B cell (primary cell): ENCODE results near the gene IL25. TPM values are rescaled to one million over a fixed set of nuclear protein-coding genes. Genes with fewer than 3 reads are reported as not detected.

Source experiments
- ATAC-seq: fragments of 200-7000 bp; cut with Tn5 transposase; one replicate; pipeline ENCODE4 v1.10.0; 2021; ENCODE audit warnings: low read depth, mild to moderate bottlenecking, moderate number of reproducible peaks, moderate library complexity
- CTCF ChIA-PET: fragments of 350-600 bp; sonication (Branson Sonifier 250); formaldehyde crosslinking; loops from one replicate; lab custom pipeline; 2021; ENCODE audit warnings: antibody characterized with exemption, inconsistent platforms; lab: Charles Lee
- POLR2A ChIA-PET: fragments of 350-600 bp; sonication (Branson Sonifier 250); formaldehyde crosslinking; loops from one replicate; lab custom pipeline; 2021; ENCODE audit warnings: antibody characterized with exemption; lab: Charles Lee
- DNase-seq: peaks from one replicate; pipeline ENCODE4 v3.0.0; 2013
- H2AFZ ChIP-seq: 2 replicates; pipeline ENCODE4 v1.6.1; 2012; ENCODE audit warnings: mild to moderate bottlenecking, low read depth, low read length; ENCODE audit not compliant: insufficient read depth, poor library complexity, severe bottlenecking
- H3K27ac ChIP-seq, 2 donors: 1 replicate in 1 of 2; 2 replicates in 1 of 2; pipeline ENCODE4 v1.5.1; 2012 to 2013; ENCODE audit warnings: low read length in 2 of 2, mild to moderate bottlenecking in 2 of 2, moderate library complexity in 1 of 2
- H3K27me3 ChIP-seq, 4 experiments: fragments of 200-600 bp in 1 of 4; sonication (generic) in 1 of 4; replicated peaks in 1 of 4; 1 replicate in 2 of 4; 2 replicates in 2 of 4; pipeline versions ENCODE4 v1.6.1 to v1.7.0; 2013 to 2016; ENCODE audit warnings: low read length in 3 of 4, mild to moderate bottlenecking in 2 of 4, mixed read lengths in 1 of 4, moderate library complexity in 1 of 4; ENCODE audit not compliant: insufficient read depth in 4 of 4, control insufficient read depth in 3 of 4; ENCODE audit errors: control extremely low read depth in 1 of 4
- H3K36me3 ChIP-seq, 2 experiments: replicated peaks in 1 of 2; 1 replicate in 1 of 2; 2 replicates in 1 of 2; pipeline versions ENCODE4 v1.6.1 to v1.7.1; 2013; ENCODE audit warnings: low read length in 1 of 2; ENCODE audit not compliant: insufficient read depth in 2 of 2, control insufficient read depth in 1 of 2; ENCODE audit errors: control extremely low read depth in 1 of 2, extremely low read depth in 1 of 2
- H3K4me1 ChIP-seq, 2 donors: fragments of 200-600 bp in 1 of 2; sonication (generic) in 1 of 2; 1 replicate in 1 of 2; 2 replicates in 1 of 2; pipeline versions ENCODE4 v1.5.1 to v1.6.1; 2013 to 2017; ENCODE audit warnings: low read length in 2 of 2; ENCODE audit not compliant: control insufficient read depth in 2 of 2, insufficient read depth in 2 of 2
- H3K4me2 ChIP-seq: replicated peaks from 2 replicates; pipeline ENCODE3; 2012; ENCODE audit warnings: mild to moderate bottlenecking, low read depth, low read length; ENCODE audit not compliant: poor library complexity, severe bottlenecking
- H3K4me3 ChIP-seq, 5 experiments: fragments of 200-600 bp in 1 of 5; sonication (generic) in 1 of 5; 1 replicate in 3 of 5; 2 replicates in 2 of 5; pipeline versions ENCODE4 v1.5.1 to v1.7.0; 2011 to 2016; ENCODE audit warnings: low read length in 4 of 5, mild to moderate bottlenecking in 4 of 5, low read depth in 2 of 5, control low read depth in 1 of 5, moderate library complexity in 1 of 5; ENCODE audit not compliant: insufficient read depth in 1 of 5; ENCODE audit errors: control extremely low read depth in 1 of 5, extremely low read depth in 1 of 5
- H3K79me2 ChIP-seq: fragments of 200-600 bp; sonication (generic); one replicate; pipeline ENCODE4 v1.6.0; 2016; ENCODE audit warnings: low read length; ENCODE audit not compliant: control insufficient read depth, insufficient read depth
- H3K9ac ChIP-seq: fragments of 200-600 bp; sonication (generic); 2 replicates; pipeline ENCODE4 v1.6.1; 2017; ENCODE audit warnings: mild to moderate bottlenecking, low read length, moderate library complexity
- H3K9me3 ChIP-seq, 3 donors: one replicate each; pipeline versions ENCODE4 v1.6.1 to v1.7.1; 2013; ENCODE audit warnings: low read length in 2 of 3; ENCODE audit not compliant: control insufficient read depth in 2 of 3, insufficient read depth in 1 of 3; ENCODE audit errors: control extremely low read depth in 1 of 3
- H4K20me1 ChIP-seq: 2 replicates; pipeline ENCODE4 v1.6.0; 2012; ENCODE audit warnings: mild to moderate bottlenecking, low read length; ENCODE audit not compliant: insufficient read depth, control insufficient read depth, poor library complexity, severe bottlenecking
- H3K27ac Mint-ChIP-seq: one replicate; pipeline ENCODE4 v1.8.0; 2021; ENCODE audit warnings: mixed read lengths
- H3K27me3 Mint-ChIP-seq: one replicate; pipeline ENCODE4 v1.8.0; 2021; ENCODE audit warnings: mixed read lengths
- H3K4me1 Mint-ChIP-seq: one replicate; pipeline ENCODE4 v1.8.0; 2021; ENCODE audit warnings: mixed read lengths
- H3K4me3 Mint-ChIP-seq: one replicate; pipeline ENCODE4 v1.8.0; 2021; ENCODE audit warnings: mixed read lengths
- H3K9me3 Mint-ChIP-seq: one replicate; pipeline ENCODE4 v1.8.0; 2022; ENCODE audit warnings: mixed read lengths; ENCODE audit not compliant: insufficient read depth
- EZH2 ChIP-seq: IDR thresholded peaks from 2 replicates; pipeline ENCODE4 v1.6.1; 2012; ENCODE audit warnings: borderline replicate concordance, low read depth, mild to moderate bottlenecking, moderate library complexity, low read length; ENCODE audit not compliant: insufficient read depth, poor library complexity, severe bottlenecking
- WGBS: methylation state at CpG from one replicate; pipeline ENCODE4 v1.1.5; 2013; ENCODE audit warnings: missing lambda C conversion rate; ENCODE audit not compliant: insufficient coverage; 5-methylcytosine and 5-hydroxymethylcytosine counted together
- intact Hi-C: fragments of 100-400 bp; cut with micrococcal nuclease; formaldehyde crosslinking; loops from one replicate; pipeline ENCODE4 v1.10.0; 2022
- polyA plus RNA-seq: library from polyadenylated mRNA; depleted of rRNA; stranded (reverse); fragments of >200 nt; gene quantifications from 2 replicates; pipeline ENCODE4 v1.2.3, GENCODE V29; 2012
- total RNA-seq, 2 donors: library from RNA; stranded (reverse); fragments of 120-200 nt in 1 of 2; gene quantifications; 1 replicate in 1 of 2; 2 replicates in 1 of 2; pipeline versions ENCODE4 v1.2.3 to v1.2.4, GENCODE V29; 2013 to 2022
- TF ChIP-seq, protein P1 (sequence below): fragments of 200-600 bp; IDR thresholded peaks from one replicate; pipeline ENCODE4 v1.8.0; 2022; ENCODE audit warnings: antibody characterized with exemption, mild to moderate bottlenecking

The IL25 gene
- total and polyA plus RNA-seq, 2 donors (not counting 1 experiment from before 2014, with no cell fraction given): not detected

DNA sequence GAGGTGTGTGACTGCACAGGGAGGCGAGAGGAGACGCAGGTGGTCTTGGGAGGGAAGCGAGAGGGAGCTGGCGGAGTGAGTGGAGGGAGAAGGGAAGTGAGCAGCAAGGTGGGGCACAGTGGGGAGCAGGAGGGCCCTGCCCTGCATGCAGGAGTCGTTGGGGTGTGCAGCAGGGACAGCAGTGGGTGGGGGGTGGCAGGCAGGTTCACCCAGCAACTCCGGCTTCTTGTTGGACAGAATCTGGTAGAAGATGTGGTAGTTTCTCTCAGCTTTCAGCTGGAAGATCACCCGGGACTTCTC is 30.5 kb downstream of the IL25 start:
- Mint-ChIP-seq H3K4me1 (peaks cover 18% of the 10 kb centered on the region), H3K4me3 (no peak overlapping the region), H3K27me3 (peaks cover 56% of the 10 kb centered on the region), H3K27ac (no peak overlapping the region), H3K9me3 (no peaks in the 10 kb centered on the region)
- intact Hi-C loops: no loop called here
- Histone ChIP-seq H3K4me3 (no peak overlapping the region), H3K4me1 (peaks cover 4 to 12% of the 10 kb centered on the region in 2 donors), H2AFZ (no peak overlapping the region), H3K79me2 (no peaks in the 10 kb centered on the region), H3K9ac (no peak overlapping the region), H3K27ac (no peak overlapping the region), H3K27me3 (peaks cover 0 to 37% (median 11%) of the 10 kb centered on the region in 4 experiments), H3K9me3 (no peaks in the 10 kb centered on the region), H3K4me2 (no peak overlapping the region), H3K36me3 (no peaks in the 10 kb centered on the region), H4K20me1 (no peaks in the 10 kb centered on the region)
- 73% methylated on average over 6 of the region's 7 CpGs for WGBS
- POLR2A ChIA-PET: no interaction called here
- CTCF ChIA-PET: no interaction called here
- TF ChIP-seq EZH2: no peak
- TF ChIP-seq, protein P1, sequence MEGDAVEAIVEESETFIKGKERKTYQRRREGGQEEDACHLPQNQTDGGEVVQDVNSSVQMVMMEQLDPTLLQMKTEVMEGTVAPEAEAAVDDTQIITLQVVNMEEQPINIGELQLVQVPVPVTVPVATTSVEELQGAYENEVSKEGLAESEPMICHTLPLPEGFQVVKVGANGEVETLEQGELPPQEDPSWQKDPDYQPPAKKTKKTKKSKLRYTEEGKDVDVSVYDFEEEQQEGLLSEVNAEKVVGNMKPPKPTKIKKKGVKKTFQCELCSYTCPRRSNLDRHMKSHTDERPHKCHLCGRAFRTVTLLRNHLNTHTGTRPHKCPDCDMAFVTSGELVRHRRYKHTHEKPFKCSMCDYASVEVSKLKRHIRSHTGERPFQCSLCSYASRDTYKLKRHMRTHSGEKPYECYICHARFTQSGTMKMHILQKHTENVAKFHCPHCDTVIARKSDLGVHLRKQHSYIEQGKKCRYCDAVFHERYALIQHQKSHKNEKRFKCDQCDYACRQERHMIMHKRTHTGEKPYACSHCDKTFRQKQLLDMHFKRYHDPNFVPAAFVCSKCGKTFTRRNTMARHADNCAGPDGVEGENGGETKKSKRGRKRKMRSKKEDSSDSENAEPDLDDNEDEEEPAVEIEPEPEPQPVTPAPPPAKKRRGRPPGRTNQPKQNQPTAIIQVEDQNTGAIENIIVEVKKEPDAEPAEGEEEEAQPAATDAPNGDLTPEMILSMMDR: no peak
- DNase-seq (no peak), ATAC-seq (no peak)

DNA sequence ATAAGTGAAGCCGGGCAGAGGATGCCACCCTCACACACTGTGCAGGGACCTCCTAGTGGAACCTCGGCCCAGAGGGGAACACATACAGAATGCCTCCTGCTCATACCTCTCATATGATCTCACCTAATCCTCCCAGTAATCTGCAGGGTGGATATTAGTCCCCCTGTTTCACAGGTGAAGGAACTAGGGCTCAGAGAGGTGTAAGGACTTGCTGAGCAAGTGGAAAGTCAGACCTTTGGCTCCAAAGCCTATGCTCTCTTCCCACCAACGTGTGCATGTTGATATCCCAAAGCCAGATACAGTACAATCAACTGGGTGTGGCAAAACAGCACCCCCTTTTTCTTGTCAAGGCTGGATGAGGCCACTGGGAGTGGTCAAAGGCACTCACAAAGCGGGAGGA is 31.3 kb downstream of the IL25 start:
- H3K27ac Mint-ChIP-seq: no peak overlapping the region
- no peak overlapping the region for H3K4me3 ChIP-seq
- H3K36me3 ChIP-seq: no peaks in the 10 kb centered on the region
- H3K9me3 ChIP-seq: no peaks in the 10 kb centered on the region
- H3K4me2 ChIP-seq: no peak overlapping the region
- H3K27me3 Mint-ChIP-seq: peaks cover 57% of the 10 kb centered on the region
- no peaks in the 10 kb centered on the region for H3K9me3 Mint-ChIP-seq
- H3K79me2 ChIP-seq: no peaks in the 10 kb centered on the region
- peaks cover 0 to 41% (median 13%) of the 10 kb centered on the region in 4 experiments for H3K27me3 ChIP-seq
- H3K27ac ChIP-seq: no peak overlapping the region
- no peak overlapping the region for H3K4me3 Mint-ChIP-seq
- DNase-seq: no peak
- peaks cover 18% of the 10 kb centered on the region for H3K4me1 Mint-ChIP-seq
- no peak overlapping the region for H3K9ac ChIP-seq
- POLR2A ChIA-PET: no interaction called here
- TF ChIP-seq, protein P1: no peak
- TF ChIP-seq EZH2: no peak
- H4K20me1 ChIP-seq: no peaks in the 10 kb centered on the region
- H2AFZ ChIP-seq: no peak overlapping the region
- CTCF ChIA-PET: no interaction called here
- intact Hi-C loops: no loop called here
- H3K4me1 ChIP-seq: peaks cover 4 to 12% of the 10 kb centered on the region in 2 donors
- WGBS: 83% methylated on average over 2 of the region's 4 CpGs
- ATAC-seq: no peak
